IPS DF 4.7 (cell line): ENCODE data around the gene TAAR9.
"Not testable (repeated sequence)": the region's sequence is repeated elsewhere in the genome, so short reads cannot be mapped to it uniquely, and the experiment has no call there.

Experiments used
- DNase-seq: peaks from one replicate; pipeline ENCODE4 v3.0.0-alpha.2; 2013; ENCODE audit warnings: low spot score; ENCODE audit errors: extremely low read depth

The TAAR9 gene

DNA sequence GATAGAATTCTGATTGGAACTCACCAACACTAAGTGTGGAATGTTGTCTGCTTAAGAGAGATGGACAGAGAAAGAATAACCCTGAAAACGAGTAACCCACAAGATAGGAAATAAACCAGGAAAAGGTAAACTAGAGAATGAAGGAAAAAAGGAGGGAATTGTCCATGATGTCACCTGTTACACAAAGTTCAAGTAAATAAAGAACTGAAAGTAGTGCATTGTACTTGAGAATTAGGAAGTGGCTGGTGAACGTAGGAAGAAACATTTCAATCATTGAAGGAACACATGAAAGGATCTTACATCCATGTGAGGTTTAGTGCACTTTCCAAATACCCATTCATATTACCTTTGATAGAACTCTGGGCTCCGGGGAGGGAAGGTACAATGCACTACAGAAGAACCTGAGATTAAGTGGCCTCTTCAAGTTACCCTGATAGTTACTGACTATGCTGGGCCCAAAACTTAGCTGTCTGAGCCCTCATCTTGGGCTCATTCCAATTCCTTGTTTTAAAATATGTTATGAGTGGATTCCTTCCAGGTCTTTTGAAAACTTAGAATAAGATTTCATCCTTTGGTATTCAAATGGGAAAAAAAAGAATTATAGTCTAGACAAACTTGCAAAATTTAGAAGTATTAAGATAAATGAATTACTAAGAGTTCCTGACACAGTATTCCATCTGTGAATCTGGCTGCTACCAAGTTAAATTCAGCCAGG lies 24.1 kb upstream of the TAAR9 start:
- no peak for DNase-seq

- no peak for DNase-seq
These were observed 22.7 kb upstream of the TAAR9 start for GRCh38 chr6:132515386-132515785.

GRCh38 chr6:132520953-132521352 lies 17.1 kb upstream of the TAAR9 start:
- no peak for DNase-seq

GRCh38 chr6:132524646-132525045 lies 13.4 kb upstream of the TAAR9 start:
- no peak for DNase-seq

GRCh38 chr6:132525866-132526265 lies 12.2 kb upstream of the TAAR9 start:
- no peak for DNase-seq

GRCh38 chr6:132526461-132526860 lies 11.6 kb upstream of the TAAR9 start:
- no peak for DNase-seq

- DNase-seq, result no peak
These were observed 10.3 kb upstream of the TAAR9 start for GRCh38 chr6:132527791-132528190.

DNA sequence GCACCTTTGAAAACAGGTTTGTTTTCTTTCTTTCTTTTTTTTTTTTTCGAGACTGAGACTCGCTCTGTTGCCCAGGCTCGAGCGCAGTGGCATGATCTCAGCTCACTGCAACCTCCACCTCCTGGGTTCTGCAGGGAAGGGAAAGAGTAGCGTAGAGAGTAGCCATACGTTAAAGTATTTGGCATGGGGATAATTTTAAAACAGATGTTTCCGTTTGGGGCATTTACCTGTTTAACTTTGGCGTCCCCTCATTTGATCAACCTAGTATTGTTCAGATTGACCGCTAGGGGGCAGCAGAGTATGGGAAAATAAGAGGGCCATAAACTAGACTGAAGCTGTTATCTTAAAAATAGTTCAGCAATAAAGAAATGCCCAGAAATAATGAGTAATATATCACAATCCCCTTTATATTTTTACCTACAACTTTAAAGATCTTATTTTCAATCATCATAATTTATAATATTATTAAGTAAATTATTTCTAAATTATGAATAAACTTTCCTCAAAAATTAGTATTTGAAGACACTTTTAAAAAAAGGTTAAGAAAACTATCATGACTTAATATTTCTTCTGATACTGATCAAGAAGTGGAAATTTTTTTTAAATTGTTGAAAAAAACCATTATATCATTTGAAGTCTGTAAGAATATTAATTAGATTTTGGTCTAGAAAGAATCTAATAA lies 7.6 kb upstream of the TAAR9 start:
- peak; percentile 38 for DNase-seq

DNA sequence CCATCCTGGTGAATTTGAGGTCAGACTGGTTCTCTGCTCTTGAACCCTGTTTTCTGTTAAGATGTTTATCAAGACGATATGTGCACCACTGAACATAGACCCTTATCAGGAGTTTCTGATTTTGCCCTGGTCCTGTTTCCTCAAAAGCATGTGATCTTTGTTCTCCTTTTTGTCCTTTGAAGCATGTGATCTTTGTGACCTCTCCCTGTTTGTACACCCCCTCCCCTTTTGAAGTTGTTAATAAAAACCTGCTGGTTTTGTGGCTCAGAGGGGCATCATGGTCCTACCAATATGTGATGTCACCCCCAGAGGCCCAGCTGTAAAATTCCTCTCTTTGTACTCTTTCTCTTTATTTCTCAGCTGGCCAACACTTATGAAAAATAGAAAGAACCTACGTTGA lies 3.5 kb upstream of the TAAR9 start:
- DNase-seq, result not testable (repeated sequence)

DNA sequence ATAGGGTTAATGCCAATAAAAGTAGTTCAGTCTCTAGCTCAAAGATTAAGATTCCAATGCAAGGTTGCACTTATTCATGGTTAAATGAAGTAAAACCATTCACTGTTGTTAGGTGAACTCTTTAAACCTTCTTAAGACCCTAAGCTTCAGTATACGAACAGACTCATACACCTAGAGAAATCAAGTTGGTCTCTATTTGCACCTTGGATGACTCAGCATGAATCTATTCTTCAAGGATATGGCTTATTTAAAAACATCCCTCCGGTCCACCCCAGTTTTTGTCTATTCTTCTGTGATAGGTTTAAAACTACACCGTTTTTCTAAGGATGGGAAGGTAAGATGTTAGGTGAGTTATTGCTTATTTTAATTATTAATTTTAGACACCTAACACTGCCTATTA lies 932 bp upstream of the TAAR9 start:
- no peak for DNase-seq

GRCh38 chr6:132544826-132545225 lies 6.7 kb downstream of the TAAR9 start:
- no peak for DNase-seq

GRCh38 chr6:132548746-132549463 lies 10.8 kb downstream of the TAAR9 start:
- no peak for DNase-seq

- no peak for DNase-seq
These were observed 13.1 kb downstream of the TAAR9 start for GRCh38 chr6:132551214-132551613.

DNA sequence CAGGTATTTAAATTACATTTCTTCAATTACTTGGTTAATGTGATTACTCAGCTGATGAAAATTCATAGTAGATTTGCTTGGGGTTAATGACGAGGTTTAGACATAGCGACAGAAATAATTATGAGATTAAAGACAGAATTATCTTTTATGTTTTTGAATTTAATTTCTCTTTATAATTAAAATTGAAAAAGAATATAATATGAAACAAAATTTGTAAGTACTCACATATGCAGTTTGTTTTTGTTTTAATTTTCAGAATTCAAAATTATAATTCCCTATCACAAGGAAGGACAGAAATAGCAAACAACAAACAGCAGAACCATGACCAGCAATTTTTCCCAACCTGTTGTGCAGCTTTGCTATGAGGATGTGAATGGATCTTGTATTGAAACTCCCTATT lies 14.3 kb downstream of the TAAR9 start, which contains the start of gene TAAR8:
Gene TAAR8, plus strand, starts transcription at position 301 of the 400 bp plus-strand sequence. Its CDS starts 21 bp downstream, at position 322.
- DNase-seq, result no peak

DNA sequence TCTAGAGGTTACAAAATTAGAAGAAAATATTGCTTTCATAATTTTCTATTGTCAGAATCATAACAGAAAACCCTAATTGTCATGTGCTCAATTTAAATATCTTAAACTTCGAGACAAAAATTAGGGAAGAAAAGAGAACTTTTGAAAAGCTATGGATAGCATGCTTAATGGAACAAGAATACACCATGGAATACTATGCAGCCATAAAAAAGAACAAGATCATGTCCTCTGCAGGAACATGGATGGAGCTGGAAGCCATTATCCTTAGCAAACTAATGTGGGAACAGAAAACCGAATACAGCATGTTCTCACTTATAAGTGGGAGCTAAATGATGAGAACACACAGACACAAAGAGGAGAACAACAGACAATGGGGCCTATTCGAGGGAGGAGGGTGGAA lies 22.0 kb downstream of the TAAR9 start:
- DNase-seq, result not testable (repeated sequence)

DNA sequence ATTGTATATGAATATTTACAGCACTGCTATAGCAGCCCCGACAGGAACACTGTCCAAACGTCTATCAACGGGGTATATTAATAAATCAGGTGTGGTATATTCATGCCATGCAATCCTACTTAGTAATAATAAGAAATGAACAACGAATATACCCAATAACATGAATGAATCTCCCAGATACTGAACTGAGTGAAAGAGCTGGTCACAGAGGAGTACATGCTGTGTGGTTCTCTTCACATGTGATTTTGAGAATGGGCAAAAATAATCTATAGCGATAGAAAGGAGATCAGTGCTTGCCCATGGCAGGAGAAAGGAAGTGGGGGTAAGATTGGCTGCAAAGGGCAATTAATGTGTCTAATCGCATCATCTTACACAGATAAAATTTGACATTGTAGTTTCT lies 28.3 kb downstream of the TAAR9 start:
- DNase-seq, result no peak

DNA sequence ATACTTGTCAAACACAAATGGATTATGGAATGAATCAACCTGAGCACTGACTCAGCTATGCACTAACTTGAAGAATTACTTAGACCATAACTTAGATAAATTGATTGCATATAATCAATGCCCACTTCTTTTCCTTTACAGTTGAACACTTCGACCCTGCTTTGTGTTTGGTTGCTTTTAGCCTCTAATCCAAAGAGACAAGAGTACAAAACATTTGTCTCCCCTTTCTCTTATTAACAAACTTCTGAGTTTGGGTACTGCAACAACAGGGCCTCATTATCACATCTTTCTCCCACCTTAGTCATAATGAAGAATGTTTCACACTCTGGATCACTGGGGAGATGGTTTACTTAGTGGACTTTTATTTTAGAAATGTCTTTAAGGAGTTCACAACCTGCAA lies 29.5 kb downstream of the TAAR9 start:
- no peak for DNase-seq

DNA sequence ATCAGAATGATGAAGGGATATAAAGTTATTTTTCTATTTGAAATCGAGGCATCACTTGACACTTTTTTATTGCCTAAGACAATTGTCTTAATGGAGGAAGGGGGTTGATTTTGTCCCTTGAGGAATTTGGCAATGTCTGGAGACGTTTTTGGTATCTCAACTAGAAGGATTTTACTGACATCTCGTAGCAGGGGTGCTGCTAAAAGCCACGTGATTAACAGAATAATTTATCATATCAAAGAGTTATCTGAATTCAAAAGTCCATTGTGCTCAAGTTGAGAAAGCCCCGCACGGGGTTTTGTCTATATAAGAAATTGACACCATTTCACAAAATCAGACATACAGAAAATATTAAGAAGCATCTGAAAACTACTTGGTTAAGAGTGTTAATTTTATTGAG lies 30.5 kb downstream of the TAAR9 start:
- DNase-seq, result no peak

DNA sequence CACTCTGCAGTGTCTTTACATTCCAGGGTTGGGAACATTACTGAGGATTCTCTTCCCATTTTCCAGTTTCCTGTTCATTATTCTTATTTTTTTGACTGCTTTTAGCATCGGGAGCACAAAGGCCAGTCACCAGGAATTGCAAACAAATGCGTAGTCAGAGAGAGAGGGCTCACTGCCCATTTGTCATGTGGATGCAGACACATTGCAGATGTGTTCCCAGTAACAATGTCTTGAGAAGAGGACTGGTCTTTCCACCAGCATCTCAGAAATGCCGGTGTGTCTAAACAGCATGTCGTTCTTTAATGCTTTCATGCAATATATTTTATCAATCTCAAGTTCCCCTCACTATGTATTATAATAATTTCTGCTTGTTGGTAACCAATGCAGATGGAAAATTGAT lies 31.1 kb downstream of the TAAR9 start:
- DNase-seq, result no peak

- DNase-seq, result no peak
These were observed 32.2 kb downstream of the TAAR9 start, which contains the start of gene TAAR6 for GRCh38 chr6:132570221-132570777. Gene TAAR6, plus strand, starts transcription at chr6:132570322. Its CDS starts 0 bp downstream, at chr6:132570322.

DNA sequence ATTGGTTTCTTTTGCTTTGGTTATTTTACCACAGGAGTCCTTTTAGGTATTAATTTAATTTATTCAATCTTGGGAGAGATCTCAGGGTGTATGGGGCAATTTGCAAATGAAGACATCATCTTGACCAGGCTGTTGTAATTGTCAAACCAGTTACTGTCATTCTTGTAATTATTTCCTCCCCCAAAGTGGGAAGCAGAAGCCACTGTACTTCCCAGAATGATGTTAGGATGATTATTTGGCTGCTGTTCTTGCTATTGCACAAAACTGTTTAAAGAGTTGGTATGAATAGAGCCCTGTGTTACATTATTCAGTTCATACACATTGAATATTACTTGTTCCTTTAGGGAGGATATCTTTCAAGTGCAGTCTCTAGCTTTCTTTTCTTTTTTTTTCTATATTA lies 33.7 kb downstream of the TAAR9 start:
- DNase-seq, result no peak

- DNase-seq, result no peak
These were observed 46.6 kb downstream of the TAAR9 start for GRCh38 chr6:132584698-132585097.
